Lung microvascular endothelial cell (primary cell): Measurements from ENCODE around the gene HDAC1. TPM values are rescaled to one million over a fixed set of nuclear protein-coding genes. Genes with fewer than 3 reads are reported as not detected.
"Not testable (repeated sequence)": the region's sequence is repeated elsewhere in the genome, so short reads cannot be mapped to it uniquely, and the experiment has no call there.

Experiments used
- DNase-seq, 2 donors: peaks; one replicate each; pipeline versions ENCODE4 v3.0.0 to v3.0.0-alpha.2; 2010; ENCODE audit warnings: low read depth in 2 of 2
- total RNA-seq: library from RNA; depleted of rRNA; stranded (reverse); fragments of >200 nt; gene quantifications from 2 replicates; pipeline ENCODE4 v1.2.1, GENCODE V29; 2014

HDAC1 gene
- total RNA-seq, result 113 and 114 TPM in 2 replicates

DNA sequence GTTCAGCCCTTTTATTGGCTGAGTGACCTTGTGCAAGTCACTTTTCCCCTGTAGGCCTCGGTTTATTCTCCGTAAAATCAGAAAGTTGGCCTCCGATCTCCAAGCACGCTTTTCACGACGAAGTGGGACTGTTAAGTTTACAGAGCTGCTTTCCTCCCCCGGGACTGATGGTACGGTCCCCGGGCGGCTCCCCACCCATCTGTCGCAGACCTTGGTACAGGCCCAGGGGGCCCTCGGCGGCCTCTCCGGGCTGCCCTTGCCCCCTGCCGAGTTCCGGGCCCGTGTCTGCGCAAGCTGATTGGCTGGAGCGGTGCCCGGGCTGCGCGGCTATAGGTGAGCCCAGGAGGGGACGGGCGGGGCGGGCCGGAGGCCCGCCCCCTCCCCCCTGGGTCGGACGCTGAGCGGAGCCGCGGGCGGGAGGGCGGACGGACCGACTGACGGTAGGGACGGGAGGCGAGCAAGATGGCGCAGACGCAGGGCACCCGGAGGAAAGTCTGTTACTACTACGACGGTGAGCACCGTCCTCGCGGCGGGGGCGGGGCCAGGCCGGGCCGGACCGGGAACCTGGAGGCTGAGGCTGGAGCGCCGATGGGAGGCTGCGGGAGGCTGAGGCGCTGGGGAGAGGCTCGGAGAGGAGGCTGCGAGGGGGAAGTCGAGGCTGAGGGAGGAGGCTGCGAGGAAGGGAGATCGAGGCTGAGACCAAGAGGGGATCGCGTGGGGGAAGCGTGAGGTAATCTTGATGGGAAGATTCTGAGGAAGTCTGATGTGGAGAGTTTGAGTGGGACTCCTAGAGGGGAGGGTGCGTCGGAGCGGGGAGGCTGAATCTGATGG, at the start of gene HDAC1:
TSS of gene HDAC1 (plus strand) at position 376 of the 831 bp plus-strand sequence. CDS start at position 463, 87 bp downstream.
- peak; percentile 95 to 98 for DNase-seq

DNA sequence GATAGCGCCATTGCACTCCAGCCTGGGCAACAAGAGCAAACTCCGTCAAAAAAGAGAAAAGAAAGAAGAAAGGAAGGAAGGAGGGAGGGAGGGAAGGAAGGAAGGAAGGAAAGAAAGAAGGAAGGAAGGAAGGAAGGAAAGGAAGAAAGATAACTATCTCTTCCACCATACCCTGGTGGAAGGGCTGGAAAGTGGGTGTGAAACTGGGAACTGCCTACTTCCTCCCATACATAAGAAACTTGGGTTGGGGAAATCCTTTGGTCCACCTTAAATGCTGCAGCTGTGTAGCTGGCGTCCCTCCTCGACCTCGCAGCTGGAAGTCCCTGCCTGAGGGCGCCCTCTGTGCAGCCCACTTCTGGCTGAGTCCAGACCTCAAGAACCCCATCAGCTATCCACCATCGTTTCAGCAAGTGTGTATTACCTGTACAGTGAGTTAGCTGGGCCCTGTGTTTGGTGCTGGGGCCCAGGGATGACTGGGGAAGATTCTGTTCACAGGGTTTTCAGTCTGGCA, 49.5 kb upstream of the HDAC1 start:
- peak in 1 of 2 donors; percentile 35 for DNase-seq

DNA sequence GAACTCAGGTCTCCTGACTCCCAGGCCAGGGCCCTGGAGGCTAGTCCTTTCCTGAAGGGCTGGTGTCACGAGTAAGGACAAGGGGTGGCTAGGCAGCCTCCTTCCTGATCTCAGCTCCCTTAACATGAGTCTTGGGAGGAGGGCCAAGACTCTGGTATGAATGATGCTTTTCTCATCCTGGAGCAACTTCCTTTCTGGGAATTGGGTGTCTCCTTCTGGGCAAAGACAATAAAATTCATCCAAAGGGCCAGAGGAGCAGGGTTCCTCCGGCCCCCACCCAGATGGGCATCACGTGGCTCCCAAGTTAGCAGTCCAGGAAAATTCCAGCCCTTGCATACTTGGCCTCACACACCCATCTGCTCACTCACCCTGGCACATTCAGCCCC, 45.0 kb upstream of the HDAC1 start, which contains the start of gene FAM167B:
TSS of gene FAM167B (plus strand) at position 335 of the 386 bp plus-strand sequence. CDS start 200 bp downstream, outside the sequence.
- peak in 1 of 2 donors; percentile 89 for DNase-seq

DNA sequence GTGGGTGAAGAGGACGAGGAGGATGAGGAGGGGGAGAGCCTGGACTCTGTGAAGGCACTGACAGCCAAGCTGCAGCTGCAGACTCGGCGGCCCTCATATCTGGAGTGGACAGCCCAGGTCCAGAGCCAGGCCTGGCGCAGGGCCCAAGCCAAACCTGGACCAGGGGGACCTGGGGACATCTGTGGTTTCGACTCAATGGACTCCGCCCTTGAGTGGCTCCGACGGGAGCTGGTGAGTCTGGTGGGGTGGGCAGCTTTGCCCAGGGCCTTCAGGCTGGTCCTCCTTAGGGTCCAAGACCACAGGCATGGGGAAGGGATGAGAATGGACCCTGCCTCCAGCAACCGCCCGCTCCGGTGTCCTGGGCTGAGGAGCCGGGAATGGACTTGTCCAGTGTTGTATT, 44.4 kb upstream of the HDAC1 start:
- no peak for DNase-seq

DNA sequence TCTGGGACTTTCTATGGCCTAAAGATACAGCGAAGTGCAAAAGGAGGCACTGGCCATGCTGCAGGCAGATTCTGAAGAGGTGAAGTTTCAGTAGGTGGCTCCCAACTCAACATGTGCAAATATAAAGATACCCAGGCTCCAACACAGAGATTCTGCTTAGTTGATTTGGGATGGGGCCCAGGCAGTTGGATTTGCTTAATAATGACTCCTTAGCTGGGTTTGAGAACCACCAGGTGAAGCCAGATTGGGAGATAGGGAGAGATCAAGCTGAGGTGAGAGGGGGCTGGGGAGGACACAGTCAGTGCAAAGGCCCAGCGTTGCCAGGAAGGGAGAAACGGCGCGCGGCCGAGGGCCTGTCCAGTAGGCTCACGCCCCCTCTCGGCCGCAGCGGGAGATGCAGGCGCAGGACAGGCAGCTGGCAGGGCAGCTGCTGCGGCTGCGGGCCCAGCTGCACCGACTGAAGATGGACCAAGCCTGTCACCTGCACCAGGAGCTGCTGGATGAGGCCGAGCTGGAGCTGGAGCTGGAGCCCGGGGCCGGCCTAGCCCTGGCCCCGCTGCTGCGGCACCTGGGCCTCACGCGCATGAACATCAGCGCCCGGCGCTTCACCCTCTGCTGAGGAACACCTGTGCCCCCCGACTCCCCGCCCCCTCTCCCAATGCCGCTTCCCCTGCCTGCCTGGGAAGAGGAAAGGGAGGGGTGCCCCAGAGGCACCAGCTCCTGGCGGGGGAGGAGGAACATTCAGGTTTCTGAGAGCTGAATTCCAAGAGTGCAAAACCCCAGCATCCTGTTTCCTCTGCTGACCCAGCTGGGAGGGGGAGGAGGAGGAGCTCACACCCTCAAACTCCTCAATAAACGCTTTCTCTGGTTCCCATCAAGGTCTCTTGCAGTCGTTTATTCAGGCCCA, 43.6 kb upstream of the HDAC1 start:
- DNase-seq, result peak; percentile 88 to 90

DNA sequence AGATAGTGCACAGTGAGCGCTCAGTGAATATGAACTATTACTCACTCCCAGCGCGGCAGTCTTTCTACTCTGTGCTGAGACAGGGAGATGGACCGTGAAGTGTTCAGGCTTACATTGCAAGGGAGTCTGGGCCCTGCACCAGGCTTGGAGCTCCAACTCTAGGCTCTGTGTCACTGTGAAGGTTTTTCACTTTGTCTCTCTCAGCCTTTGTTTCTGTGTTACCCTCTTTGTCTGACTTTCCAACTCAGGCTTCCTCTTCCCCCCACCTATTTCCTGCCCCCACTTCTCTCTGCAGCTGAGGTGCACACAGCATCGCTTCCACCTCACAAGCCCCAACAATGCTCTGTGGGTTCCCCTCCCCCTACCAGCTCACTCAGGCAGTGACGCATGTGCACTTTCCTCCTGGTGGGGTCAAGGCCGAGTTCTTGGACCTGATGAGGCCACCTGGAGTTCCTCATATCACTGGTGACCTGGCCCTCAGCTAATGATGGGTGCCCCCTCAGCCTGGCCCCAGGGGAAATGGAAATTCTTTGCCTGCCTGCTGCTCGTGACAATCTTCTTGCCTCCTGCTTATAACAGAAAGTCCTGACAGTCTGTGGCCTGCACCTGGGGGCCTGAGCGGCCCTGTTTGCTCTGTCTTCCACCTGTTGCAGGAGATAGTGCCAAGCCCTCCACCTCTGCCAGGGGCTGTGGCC, 41.9 kb upstream of the HDAC1 start:
- peak; percentile 93 to 94 for DNase-seq

DNA sequence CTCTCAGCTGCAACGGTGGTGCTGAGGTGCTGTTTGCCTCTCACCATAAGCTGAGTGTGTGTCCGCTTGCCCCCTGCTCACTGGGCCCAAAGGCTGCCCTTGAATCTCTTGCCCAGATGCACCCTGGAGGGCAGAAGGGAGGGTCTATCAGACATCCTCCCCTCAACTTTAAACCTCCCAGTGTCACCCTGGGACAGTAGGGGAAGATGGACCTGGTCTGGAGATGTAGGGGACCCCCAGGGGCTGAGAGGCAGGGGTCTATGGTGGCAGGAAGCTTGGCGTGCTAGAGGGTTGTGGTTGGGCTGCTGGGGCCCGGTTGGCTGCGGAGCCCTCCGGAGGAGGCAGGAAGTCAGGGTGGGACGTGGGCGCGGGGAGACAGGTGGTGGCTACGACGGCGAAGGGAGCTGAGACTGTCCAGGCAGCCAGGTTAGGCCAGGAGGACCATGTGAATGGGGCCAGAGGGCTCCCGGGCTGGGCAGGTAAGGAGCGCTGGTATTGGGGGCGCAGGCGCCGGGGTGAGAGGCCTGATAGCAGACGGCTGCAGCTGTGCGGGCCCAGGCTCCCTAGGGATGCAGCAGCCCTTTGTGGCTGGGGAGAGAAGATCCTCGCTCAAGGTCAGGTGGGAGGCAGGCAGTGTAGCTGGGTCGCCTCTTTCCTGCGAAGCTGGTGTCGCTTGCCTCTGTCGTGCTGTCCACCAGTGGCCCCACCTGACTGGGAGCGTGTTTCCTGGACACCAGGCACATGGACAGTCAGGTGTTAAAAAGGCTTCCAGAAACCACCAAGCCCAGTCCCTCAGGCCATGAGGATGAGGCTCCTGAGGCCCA, 40.8 kb upstream of the HDAC1 start, which contains the start of gene LCK:
TSS of gene LCK (plus strand) at position 373 of the 824 bp plus-strand sequence. CDS start 23,065 bp downstream, outside the sequence.
- no peak for DNase-seq

DNA sequence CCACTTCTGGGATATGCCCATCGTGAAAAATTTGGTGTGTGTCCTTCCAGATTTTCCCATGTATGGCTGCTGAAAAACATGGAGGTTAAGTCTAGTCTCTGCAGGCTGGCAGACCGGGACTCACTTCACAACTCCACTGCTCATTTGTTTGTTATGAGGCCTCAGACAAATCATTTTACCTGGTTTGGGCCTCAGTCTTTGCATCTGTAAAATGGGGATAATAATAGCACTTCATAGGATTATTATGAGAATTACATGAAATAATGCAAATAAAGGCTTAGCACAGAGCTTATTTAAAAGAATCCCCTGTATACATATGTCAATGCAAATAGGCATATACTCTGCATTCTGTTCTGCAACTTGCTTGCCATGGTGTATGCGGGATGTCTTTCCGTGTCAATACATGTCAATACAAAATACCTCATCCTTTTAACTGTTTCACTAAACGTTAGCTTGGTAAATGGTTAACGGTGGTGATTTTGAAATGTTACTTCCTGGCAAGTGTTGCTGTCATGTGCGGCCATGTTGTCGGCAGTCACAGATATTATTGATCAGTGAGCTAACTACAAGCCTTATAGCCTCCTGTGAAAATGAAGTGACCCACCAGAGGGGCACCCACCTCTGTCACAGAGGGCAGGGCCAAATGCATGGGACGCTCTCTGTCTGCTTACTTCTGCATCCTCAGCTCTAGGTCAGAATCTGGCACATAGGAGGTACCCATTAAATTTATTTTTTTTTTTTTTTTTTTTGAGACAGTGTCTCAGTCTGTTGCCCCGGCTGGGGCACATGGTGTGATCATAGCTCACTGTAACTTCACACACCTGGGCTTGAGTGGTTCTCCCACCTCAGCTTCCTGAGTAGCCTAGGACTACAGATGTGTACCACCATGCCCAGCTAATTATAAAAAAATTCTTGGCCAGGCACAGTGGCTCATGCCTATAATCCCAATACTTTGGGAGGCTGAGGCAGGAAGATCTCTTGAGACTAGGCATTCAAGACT, 36.5 kb upstream of the HDAC1 start:
- DNase-seq, result no peak

DNA sequence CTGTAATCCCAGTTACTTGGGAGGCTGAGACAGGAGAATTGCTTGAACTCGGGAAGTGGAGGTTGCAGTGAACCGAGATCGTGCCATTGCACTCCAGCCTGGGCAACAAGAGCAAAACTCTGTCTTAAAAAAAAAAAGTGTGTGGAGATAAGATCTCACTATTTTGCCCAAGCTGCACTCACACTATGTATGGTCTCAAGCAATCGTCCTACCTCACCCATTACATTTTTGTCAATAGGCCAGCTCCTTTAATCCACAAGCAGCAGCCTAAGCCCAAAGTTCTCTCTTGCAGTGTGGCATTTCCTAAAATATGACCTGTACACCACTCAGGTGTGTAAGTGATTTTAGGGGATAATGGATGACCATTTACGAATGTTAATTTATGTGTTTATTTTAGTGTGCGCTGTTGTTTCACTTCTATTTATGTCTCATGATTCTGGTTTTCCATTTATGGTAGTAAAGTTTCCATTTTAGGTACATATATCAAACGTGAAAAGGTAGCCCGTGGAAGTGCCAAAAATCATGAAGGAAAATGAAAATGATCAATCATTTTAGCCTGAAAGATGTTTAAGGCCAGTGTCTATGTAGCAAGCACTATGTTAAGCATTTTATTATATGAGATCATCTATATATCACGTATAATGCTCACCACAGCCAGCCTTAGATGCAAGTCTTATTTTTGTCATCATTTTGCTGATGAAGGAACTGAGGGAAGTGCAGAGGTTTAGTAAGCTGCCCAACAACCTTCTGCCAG, 35.2 kb upstream of the HDAC1 start:
- no peak for DNase-seq

DNA sequence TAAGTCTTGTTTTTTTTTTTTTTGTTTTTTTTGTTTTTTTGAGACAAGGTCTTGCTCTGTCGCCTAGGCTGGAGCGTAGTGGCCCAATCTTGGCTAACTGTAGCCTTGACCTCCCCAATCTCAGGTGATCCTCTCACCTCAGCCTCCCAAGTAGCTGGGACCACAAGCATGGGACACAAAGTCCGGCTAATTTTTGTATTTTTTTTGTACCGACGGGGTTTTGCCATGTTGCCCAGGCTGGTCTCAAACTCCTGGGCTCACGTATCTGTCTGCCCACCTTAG, 34.7 kb upstream of the HDAC1 start:
- DNase-seq, result no peak

DNA sequence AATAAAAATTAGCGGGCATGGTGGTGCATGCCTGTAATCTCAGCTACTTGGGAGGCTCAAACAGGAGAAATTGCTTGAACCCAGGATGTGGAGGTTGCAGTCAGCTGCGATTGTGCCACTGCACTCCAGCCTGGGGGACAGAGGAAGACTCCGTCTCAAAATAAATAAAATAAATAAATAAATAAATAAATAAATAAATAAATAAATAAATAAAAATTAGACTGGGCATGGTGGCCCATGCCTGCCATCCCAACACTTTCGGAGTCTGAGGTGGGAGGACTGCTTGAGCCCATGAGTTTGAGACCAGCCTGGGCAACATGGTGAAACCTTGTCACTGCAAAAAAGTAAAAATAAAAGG, 28.7 kb upstream of the HDAC1 start:
- not testable (repeated sequence) for DNase-seq

DNA sequence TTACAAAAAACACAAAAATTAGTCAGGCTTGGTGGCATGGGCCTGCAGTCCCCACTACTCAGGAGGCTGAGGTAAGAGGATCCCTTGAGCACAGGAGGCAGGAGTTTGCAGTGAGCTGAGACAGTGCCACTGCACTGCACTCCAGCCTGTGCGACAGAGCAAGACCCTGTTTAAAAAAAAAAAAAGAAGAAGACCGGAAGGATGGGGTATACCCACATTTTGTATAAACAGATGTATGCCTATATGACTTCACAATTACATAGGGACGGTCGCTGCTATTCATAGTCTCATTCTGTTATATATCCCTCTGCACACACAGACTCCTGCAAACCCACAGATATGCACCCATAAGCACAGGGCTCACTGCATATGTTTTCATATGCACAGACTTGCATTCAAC, 28.1 kb upstream of the HDAC1 start:
- no peak for DNase-seq

DNA sequence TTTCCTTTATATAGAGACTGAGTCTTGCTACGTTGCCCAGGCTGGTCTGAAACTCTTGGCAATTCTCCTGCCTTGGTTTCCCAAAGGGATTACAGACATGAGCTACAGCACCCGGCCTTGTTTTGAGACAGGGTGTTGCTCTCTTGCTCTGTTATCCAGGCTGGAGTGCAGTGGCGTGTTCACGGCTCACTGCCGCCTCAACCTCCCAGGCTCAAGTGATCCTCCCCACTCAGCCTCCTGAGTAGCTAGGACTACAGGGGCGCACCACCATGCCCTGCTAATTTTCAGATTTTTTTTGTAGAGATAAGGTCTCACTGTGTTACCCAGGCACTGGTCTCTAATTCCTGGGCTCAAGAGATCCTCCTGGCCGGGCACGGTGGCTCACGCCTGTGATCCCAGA, 26.0 kb upstream of the HDAC1 start:
- DNase-seq, result no peak

DNA sequence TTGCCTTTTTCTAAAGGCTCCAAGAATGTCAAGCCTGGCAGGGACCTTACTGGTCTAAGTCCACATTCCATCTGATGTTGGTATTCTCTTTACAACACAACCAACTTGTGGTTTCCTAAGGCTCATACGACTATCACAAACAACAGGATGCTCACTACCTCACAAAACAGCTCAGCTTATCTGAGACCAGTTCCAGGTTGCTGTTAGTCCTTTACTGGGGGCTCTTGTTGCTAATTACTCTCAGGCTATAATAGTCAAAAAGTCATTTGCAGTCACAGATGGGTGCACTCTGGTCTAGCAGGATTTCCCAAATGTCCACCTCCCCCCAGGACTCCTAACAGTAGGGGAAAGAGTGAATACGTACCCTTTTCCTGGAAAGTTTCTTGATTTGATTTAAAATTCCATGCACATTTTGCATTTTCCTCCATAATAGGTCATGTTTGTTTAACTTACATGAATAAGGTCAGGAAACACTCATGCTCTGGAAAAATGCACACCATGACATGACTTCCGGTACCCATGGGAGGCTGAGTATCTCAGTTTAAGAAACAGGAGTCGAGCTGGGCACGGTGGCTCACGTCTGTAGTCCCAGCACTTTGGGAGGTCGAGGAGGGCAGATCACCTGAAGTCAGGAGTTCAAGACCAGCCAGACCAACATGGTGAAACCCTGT, 24.8 kb upstream of the HDAC1 start:
- peak; percentile 96 to 97 for DNase-seq

DNA sequence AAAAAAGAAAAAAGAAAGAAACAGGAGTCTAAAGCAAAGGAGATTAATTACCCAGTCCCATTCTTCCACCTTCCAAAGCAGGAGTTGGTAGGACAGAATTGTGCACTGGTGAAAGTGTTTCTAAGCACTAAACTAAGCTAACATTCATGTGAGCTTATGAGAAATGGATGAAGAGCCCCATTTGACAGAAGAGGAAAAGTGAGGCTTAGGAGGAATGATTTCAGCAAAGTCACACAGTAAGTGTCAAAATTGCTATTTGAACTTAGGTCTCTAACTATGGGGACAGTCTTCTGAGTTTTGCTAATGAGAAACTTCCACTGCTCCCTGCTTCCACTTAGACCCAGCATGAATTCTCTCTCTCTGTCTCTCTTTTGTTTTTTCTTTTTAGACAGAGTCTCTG, 22.1 kb upstream of the HDAC1 start:
- no peak for DNase-seq

DNA sequence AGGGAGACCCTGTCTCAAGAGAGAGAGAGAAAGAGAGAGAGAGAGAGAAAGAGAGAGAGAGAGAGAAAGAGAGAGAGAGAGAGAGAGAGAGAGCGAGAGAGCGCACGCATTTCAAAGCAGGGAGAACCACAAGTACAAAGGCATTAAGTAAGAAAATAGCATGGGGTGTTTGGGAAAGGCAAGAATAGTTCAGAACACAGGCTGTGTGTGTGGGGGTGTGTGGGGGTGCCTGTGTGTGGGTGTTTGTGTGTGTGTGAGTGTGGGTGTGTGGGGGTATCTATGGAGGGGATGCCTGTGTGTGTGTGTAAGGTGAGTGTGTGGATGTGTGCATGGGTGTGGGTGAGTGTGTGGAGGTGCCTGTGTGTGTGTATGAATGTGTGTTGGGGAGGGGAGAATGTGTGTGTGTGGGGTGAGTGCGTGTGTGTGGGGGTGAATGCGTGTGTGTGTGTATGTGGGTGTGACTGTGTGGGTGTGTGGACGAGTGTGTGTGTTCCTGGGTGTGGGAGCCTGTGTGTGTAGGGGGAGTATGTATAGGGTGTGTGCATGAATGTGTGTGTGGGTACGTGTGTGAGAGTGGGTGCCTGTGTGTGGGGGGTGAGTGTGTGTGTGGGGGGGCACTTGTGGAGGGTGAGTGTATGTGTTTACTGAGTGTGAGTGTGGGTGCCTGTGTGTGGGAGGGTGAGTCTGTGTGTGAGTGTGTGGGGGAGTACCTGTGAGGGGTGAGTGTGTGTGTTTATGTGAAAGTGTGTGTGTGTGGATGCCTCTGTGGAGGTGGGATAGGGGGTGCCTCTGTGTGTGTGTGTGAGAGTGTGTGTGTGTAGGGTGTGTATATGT, 19.1 kb upstream of the HDAC1 start:
- no peak for DNase-seq
